Sigmoid colon (tissue), 4 donors: ENCODE data around the gene LCOR.

Source experiments
- EP300 ChIP-seq, 4 donors: sonication (generic); formaldehyde crosslinking; IDR thresholded peaks; one replicate each; pipeline ENCODE4 v1.6.1; 2017; ENCODE audit warnings: antibody characterized with exemption in 4 of 4
- POLR2A ChIP-seq, 2 donors: fragments of 450-650 bp; IDR thresholded peaks; one replicate each; pipeline ENCODE4 v1.6.1; 2016; ENCODE audit warnings: antibody characterized with exemption in 2 of 2, mild to moderate bottlenecking in 2 of 2, moderate library complexity in 2 of 2
- POLR2AphosphoS5 ChIP-seq, 4 donors: sonication (generic); formaldehyde crosslinking; IDR thresholded peaks; one replicate each; pipeline ENCODE4 v1.6.1; 2017; ENCODE audit warnings: antibody characterized with exemption in 4 of 4
- TF ChIP-seq, protein P1 (sequence below), 4 experiments: fragments of 450-650 bp in 3 of 4; fragments of 200-600 bp in 1 of 4; IDR thresholded peaks; one replicate each; pipeline ENCODE4 v1.5.1; 2016 to 2019; ENCODE audit warnings: antibody characterized with exemption in 4 of 4, mild to moderate bottlenecking in 3 of 4, moderate library complexity in 2 of 4

DNA sequence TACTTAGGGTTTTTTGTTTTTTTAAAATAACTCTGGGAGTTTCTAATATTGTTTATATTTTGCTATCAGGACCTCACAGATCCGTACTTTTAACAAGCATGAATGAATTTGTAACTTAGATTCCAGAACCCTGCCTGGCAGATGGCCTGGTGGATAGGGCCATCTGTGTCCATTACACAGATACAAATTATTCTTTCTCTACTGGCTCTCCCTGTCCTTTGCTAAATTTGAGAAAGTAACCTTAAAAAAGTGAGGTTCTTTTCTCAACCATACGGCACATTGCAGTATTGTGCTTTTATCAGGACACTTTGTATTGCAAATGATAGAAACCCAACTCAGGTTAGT, 26.6 kb downstream of the LCOR start:
- TF ChIP-seq, protein P1, sequence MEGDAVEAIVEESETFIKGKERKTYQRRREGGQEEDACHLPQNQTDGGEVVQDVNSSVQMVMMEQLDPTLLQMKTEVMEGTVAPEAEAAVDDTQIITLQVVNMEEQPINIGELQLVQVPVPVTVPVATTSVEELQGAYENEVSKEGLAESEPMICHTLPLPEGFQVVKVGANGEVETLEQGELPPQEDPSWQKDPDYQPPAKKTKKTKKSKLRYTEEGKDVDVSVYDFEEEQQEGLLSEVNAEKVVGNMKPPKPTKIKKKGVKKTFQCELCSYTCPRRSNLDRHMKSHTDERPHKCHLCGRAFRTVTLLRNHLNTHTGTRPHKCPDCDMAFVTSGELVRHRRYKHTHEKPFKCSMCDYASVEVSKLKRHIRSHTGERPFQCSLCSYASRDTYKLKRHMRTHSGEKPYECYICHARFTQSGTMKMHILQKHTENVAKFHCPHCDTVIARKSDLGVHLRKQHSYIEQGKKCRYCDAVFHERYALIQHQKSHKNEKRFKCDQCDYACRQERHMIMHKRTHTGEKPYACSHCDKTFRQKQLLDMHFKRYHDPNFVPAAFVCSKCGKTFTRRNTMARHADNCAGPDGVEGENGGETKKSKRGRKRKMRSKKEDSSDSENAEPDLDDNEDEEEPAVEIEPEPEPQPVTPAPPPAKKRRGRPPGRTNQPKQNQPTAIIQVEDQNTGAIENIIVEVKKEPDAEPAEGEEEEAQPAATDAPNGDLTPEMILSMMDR (IDR thresholded peaks at IDR 0.05): no peak
- TF ChIP-seq POLR2AphosphoS5 (IDR thresholded peaks at IDR 0.05) (no peak), POLR2A (IDR thresholded peaks at IDR 0.05) (no peak), EP300 (IDR thresholded peaks at IDR 0.05) (no peak)
